Upper lobe of left lung (tissue), 4 donors: ENCODE measurements around the gene CCDC14.

Source experiments
- EP300 ChIP-seq, 4 donors: sonication (generic); formaldehyde crosslinking; IDR thresholded peaks; one replicate each; pipeline ENCODE4 v1.5.1; 2017; ENCODE audit warnings: antibody characterized with exemption in 4 of 4, control low read depth in 2 of 4
- POLR2A ChIP-seq, 4 donors: fragments of 450-650 bp; IDR thresholded peaks; one replicate each; pipeline ENCODE4 v1.5.1; 2016 to 2017; ENCODE audit warnings: antibody characterized with exemption in 4 of 4, mild to moderate bottlenecking in 2 of 4
- POLR2AphosphoS5 ChIP-seq, 2 donors: sonication (generic); formaldehyde crosslinking; IDR thresholded peaks; one replicate each; pipeline ENCODE4 v1.5.1; 2017; ENCODE audit warnings: antibody characterized with exemption in 2 of 2
- TF ChIP-seq, protein P1 (sequence below), 6 experiments: fragments of 450-650 bp in 4 of 6; fragments of 200-600 bp in 2 of 6; sonication (generic) in 2 of 6; IDR thresholded peaks; one replicate each; pipeline ENCODE4 v1.5.1; 2016 to 2019; ENCODE audit warnings: antibody characterized with exemption in 6 of 6

DNA sequence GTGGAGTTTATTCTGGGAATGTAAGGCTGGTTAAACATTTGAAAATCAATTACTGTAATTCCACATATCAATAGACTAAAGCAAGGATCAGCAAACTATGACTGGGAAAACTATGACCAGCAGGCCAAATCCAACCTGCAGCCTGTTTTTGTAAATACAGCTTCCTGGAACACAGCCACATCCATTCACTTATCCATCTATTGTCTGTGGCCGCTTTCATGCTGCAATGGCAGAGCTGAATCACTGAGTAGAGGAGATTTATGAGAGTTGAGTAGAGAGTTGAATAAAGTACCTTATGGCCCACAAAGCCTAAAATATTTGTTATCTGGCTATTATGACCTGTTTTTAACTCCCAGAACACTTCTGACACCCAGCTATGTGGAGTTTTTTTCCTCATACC is 89.1 kb downstream of the CCDC14 start:
- TF ChIP-seq EP300 (IDR thresholded peaks at IDR 0.05), result no peak
- TF ChIP-seq, protein P1, sequence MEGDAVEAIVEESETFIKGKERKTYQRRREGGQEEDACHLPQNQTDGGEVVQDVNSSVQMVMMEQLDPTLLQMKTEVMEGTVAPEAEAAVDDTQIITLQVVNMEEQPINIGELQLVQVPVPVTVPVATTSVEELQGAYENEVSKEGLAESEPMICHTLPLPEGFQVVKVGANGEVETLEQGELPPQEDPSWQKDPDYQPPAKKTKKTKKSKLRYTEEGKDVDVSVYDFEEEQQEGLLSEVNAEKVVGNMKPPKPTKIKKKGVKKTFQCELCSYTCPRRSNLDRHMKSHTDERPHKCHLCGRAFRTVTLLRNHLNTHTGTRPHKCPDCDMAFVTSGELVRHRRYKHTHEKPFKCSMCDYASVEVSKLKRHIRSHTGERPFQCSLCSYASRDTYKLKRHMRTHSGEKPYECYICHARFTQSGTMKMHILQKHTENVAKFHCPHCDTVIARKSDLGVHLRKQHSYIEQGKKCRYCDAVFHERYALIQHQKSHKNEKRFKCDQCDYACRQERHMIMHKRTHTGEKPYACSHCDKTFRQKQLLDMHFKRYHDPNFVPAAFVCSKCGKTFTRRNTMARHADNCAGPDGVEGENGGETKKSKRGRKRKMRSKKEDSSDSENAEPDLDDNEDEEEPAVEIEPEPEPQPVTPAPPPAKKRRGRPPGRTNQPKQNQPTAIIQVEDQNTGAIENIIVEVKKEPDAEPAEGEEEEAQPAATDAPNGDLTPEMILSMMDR (IDR thresholded peaks at IDR 0.05), result no peak
- TF ChIP-seq POLR2AphosphoS5 (IDR thresholded peaks at IDR 0.05), result no peak
- no peak for TF ChIP-seq POLR2A (IDR thresholded peaks at IDR 0.05)
